HepG2 (cell line): ENCODE measurements around the gene MALRD1.

Experiments used
- KAT7 ChIP-seq: IDR thresholded peaks from 2 replicates; pipeline ENCODE4 v1.6.1; 2018; ENCODE audit warnings: borderline replicate concordance, missing compliant biosample characterization
- ZNF615 ChIP-seq: sonication (generic); formaldehyde crosslinking; IDR thresholded peaks from 2 replicates; pipeline ENCODE4 v1.5.0; 2020; ENCODE audit warnings: mild to moderate bottlenecking, missing genetic modification reagents, borderline replicate concordance

- TF ChIP-seq KAT7 (CRISPR knock-in tag) (no peak), ZNF615 (CRISPR knock-in tag) (no peak)
Measured at GRCh38 chr10:19247843-19248242, 199.2 kb downstream of the MALRD1 start.
